Measurements from ENCODE around the gene PLCL1. TPM values are rescaled to one million over a fixed set of nuclear protein-coding genes. Genes with fewer than 3 reads are reported as not detected.

Gene PLCL1
- polyA plus RNA-seq, 3 donors = 0.69 to 1.4 (median 0.79) TPM

GRCh38 chr2:197994751-197995150 lies 190.4 kb downstream of the PLCL1 start:
- no peaks in the 10 kb centered on the region for H3K4me1 Mint-ChIP-seq

GRCh38 chr2:197996583-197996982 lies 192.2 kb downstream of the PLCL1 start:
- Histone ChIP-seq H3K36me3 (replicated peaks in 1 of 2; ENCODE audit: control insufficient read depth in 1 of 2, insufficient read depth in 2 of 2, low read length in 2 of 2) (no peaks in the 10 kb centered on the region), H3K4me1 (ENCODE audit: control insufficient read depth in 1 of 2, insufficient read depth in 2 of 2, low read length in 2 of 2) (no peaks in the 10 kb centered on the region), H3K27ac (ENCODE audit: low read depth in 1 of 2, low read length in 2 of 2) (no peak overlapping the region), H3K4me2 (replicated peaks; ENCODE audit: extremely low read depth, low read length, poor library complexity, severe bottlenecking) (no peak overlapping the region), H3K9ac (ENCODE audit: insufficient read depth, low read length, poor library complexity, severe bottlenecking) (no peak overlapping the region), H4K20me1 (ENCODE audit: insufficient read depth, low read length) (no peaks in the 10 kb centered on the region), H2AFZ (ENCODE audit: insufficient read depth, low read depth, low read length, poor library complexity, severe bottlenecking) (no peak overlapping the region), H3K79me2 (ENCODE audit: insufficient read depth, low read length) (no peaks in the 10 kb centered on the region), H3K4me3 (replicated peaks in 1 of 3; ENCODE audit: low read depth in 2 of 3, low read length in 3 of 3) (no peak overlapping the region), H3K9me3 (replicated peaks in 1 of 2; ENCODE audit: control insufficient read depth in 1 of 2, insufficient read depth in 1 of 2, low read length in 2 of 2) (no peaks in the 10 kb centered on the region), H3K27me3 (ENCODE audit: control insufficient read depth in 2 of 2, insufficient read depth in 2 of 2, low read length in 2 of 2) (no peaks in the 10 kb centered on the region)
- TF ChIP-seq CTCF (IDR thresholded peaks at IDR 0.05) = no peak
- WGBS (ENCODE audit: insufficient coverage) = 20% methylated on average over 1 of the region's 2 CpGs
- peaks cover 0 to 2% (median 2%) of the 10 kb centered on the region in 3 donors for H3K27me3 Mint-ChIP-seq (ENCODE audit: low read depth in 3 of 3)
- no peak overlapping the region for H3K27ac Mint-ChIP-seq
- H3K4me3 Mint-ChIP-seq = no peak overlapping the region
- DNase-seq = no peak
- H3K36me3 Mint-ChIP-seq = no peaks in the 10 kb centered on the region
- peaks cover 0 to 2% (median 0%) of the 10 kb centered on the region in 7 donors for H3K9me3 Mint-ChIP-seq
- no peaks in the 10 kb centered on the region for H3K4me1 Mint-ChIP-seq
- intact Hi-C loops (cut with micrococcal nuclease) = no loop called here

More at GRCh38 chr2:197994751-197995150, 190.4 kb downstream of the PLCL1 start:
- Mint-ChIP-seq H3K27me3 (ENCODE audit: low read depth in 3 of 3) (peaks cover 0 to 3% (median 2%) of the 10 kb centered on the region in 3 donors), H3K9me3 (peaks cover 0 to 4% (median 2%) of the 10 kb centered on the region in 7 donors), H3K36me3 (no peaks in the 10 kb centered on the region), H3K4me3 (no peak overlapping the region), H3K27ac (no peak overlapping the region)
- H3K9me3 ChIP-seq (replicated peaks in 1 of 2; ENCODE audit: control insufficient read depth in 1 of 2, insufficient read depth in 1 of 2, low read length in 2 of 2) = no peaks in the 10 kb centered on the region
- TF ChIP-seq CTCF (IDR thresholded peaks at IDR 0.05) = no peak
- no peak overlapping the region for H3K9ac ChIP-seq (ENCODE audit: insufficient read depth, low read length, poor library complexity, severe bottlenecking)
- intact Hi-C loops (cut with micrococcal nuclease) = no loop called here
- H2AFZ ChIP-seq (ENCODE audit: insufficient read depth, low read depth, low read length, poor library complexity, severe bottlenecking) = no peak overlapping the region
- H3K4me2 ChIP-seq (replicated peaks; ENCODE audit: extremely low read depth, low read length, poor library complexity, severe bottlenecking) = no peak overlapping the region
- no peaks in the 10 kb centered on the region for H3K36me3 ChIP-seq (replicated peaks in 1 of 2; ENCODE audit: control insufficient read depth in 1 of 2, insufficient read depth in 2 of 2, low read length in 2 of 2)
- H3K4me3 ChIP-seq (replicated peaks in 1 of 3; ENCODE audit: low read depth in 2 of 3, low read length in 3 of 3) = no peak overlapping the region
- H4K20me1 ChIP-seq (ENCODE audit: insufficient read depth, low read length) = no peaks in the 10 kb centered on the region
- WGBS (ENCODE audit: insufficient coverage) = no CpG with 5 or more reads among the region's 1 CpG
- H3K27me3 ChIP-seq (ENCODE audit: control insufficient read depth in 2 of 2, insufficient read depth in 2 of 2, low read length in 2 of 2) = no peaks in the 10 kb centered on the region
- H3K79me2 ChIP-seq (ENCODE audit: insufficient read depth, low read length) = no peaks in the 10 kb centered on the region
- no peak for DNase-seq
- no peak overlapping the region for H3K27ac ChIP-seq (ENCODE audit: low read depth in 1 of 2, low read length in 2 of 2)
- H3K4me1 ChIP-seq (ENCODE audit: control insufficient read depth in 1 of 2, insufficient read depth in 2 of 2, low read length in 2 of 2) = no peaks in the 10 kb centered on the region

Measured in CD14-positive monocyte (primary cell).